ENCODE results near the gene TRIM14.
"Not testable (repeated sequence)": the region's sequence is repeated elsewhere in the genome, so short reads cannot be mapped to it uniquely, and the experiment has no call there.

DNA sequence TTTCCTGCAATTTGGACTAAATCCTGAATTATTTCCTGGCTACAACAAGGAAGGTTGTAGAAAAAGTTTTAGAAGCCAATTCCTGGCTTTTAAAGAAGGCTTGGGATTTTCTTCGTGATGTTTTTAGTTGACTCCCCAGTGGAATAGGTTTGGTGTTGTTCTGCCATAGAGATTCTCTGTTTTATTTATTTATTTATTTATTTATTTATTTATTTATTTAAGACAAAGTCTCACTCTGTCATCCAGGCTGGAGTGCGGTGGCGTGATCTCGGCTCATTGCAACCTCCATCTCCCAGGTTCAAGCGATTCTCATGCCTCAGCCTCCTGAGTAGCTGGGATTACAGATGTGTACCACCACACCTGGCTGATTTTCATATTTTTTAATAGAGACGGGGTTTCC lies 1.9 kb downstream of the TRIM14 start:
- TF ChIP-seq, protein P1, sequence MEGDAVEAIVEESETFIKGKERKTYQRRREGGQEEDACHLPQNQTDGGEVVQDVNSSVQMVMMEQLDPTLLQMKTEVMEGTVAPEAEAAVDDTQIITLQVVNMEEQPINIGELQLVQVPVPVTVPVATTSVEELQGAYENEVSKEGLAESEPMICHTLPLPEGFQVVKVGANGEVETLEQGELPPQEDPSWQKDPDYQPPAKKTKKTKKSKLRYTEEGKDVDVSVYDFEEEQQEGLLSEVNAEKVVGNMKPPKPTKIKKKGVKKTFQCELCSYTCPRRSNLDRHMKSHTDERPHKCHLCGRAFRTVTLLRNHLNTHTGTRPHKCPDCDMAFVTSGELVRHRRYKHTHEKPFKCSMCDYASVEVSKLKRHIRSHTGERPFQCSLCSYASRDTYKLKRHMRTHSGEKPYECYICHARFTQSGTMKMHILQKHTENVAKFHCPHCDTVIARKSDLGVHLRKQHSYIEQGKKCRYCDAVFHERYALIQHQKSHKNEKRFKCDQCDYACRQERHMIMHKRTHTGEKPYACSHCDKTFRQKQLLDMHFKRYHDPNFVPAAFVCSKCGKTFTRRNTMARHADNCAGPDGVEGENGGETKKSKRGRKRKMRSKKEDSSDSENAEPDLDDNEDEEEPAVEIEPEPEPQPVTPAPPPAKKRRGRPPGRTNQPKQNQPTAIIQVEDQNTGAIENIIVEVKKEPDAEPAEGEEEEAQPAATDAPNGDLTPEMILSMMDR (conservative IDR thresholded peaks at IDR 0.05 in 1 of 2, IDR thresholded peaks at IDR 0.05 in 1 of 2; ENCODE audit: extremely low read depth in 1 of 2, insufficient read depth in 1 of 2, low read depth in 1 of 2, low read length in 2 of 2) = not testable (repeated sequence)
- TF ChIP-seq EZH2 (IDR thresholded peaks at IDR 0.05; ENCODE audit: borderline replicate concordance, low read length) = not testable (repeated sequence)

All from mammary epithelial cell (primary cell).